Endometrium (tissue), 2 donors: ENCODE results near the gene SESN3.
"Not testable (repeated sequence)": the region's sequence is repeated elsewhere in the genome, so short reads cannot be mapped to it uniquely, and the experiment has no call there.

ENCODE experiments used
- FAIRE-seq: peaks from 2 replicates; lab custom pipeline; 2012; peaks lifted over from hg19 to GRCh38; lab: Jason Lieb, UNC
- donor health status: control.
- donor health status: control.

The SESN3 gene

GRCh38 chr11:95152876-95153856, 77.8 kb downstream of the SESN3 start:
- no peak for FAIRE-seq

- peak; percentile 63 for FAIRE-seq
These were observed 79.9 kb downstream of the SESN3 start for GRCh38 chr11:95150956-95151684.

- no peak for FAIRE-seq
These were observed 81.2 kb downstream of the SESN3 start for GRCh38 chr11:95149651-95150364.

- FAIRE-seq: no peak
These were observed 82.1 kb downstream of the SESN3 start for GRCh38 chr11:95148938-95149337.

GRCh38 chr11:95148406-95148805, 82.6 kb downstream of the SESN3 start:
- no peak for FAIRE-seq

GRCh38 chr11:95147364-95147905, 83.6 kb downstream of the SESN3 start:
- FAIRE-seq: no peak

GRCh38 chr11:95145430-95146060, 85.5 kb downstream of the SESN3 start:
- FAIRE-seq: no peak

GRCh38 chr11:95144313-95145235, 86.4 kb downstream of the SESN3 start:
- no peak for FAIRE-seq

GRCh38 chr11:95143106-95143681, 87.8 kb downstream of the SESN3 start:
- no peak for FAIRE-seq

GRCh38 chr11:95142431-95142830, 88.6 kb downstream of the SESN3 start:
- FAIRE-seq: no peak

GRCh38 chr11:95140397-95141033, 90.5 kb downstream of the SESN3 start:
- no peak for FAIRE-seq

- no peak for FAIRE-seq
These were observed 92.6 kb downstream of the SESN3 start for GRCh38 chr11:95138448-95138847.

GRCh38 chr11:95137299-95137698, 93.7 kb downstream of the SESN3 start:
- no peak for FAIRE-seq

- FAIRE-seq: not testable (repeated sequence)
These were observed 94.3 kb downstream of the SESN3 start for GRCh38 chr11:95136747-95137146.

- no peak for FAIRE-seq
These were observed 95.1 kb downstream of the SESN3 start for GRCh38 chr11:95135880-95136279.

GRCh38 chr11:95135155-95135554, 95.8 kb downstream of the SESN3 start:
- FAIRE-seq: no peak

- no peak for FAIRE-seq
These were observed 96.5 kb downstream of the SESN3 start for GRCh38 chr11:95134491-95134890.

GRCh38 chr11:95132956-95133355, 98.0 kb downstream of the SESN3 start:
- no peak for FAIRE-seq

GRCh38 chr11:95128602-95129001, 102.4 kb downstream of the SESN3 start:
- FAIRE-seq: no peak

GRCh38 chr11:95123556-95123955, 107.4 kb downstream of the SESN3 start:
- FAIRE-seq: no peak
